Fibroblast of skin of scalp (primary cell): ENCODE measurements around the gene LRRN2.

Source experiments
- DNase-seq: peaks from one replicate; pipeline ENCODE4 v3.0.0-alpha.2; 2013

The LRRN2 gene

GRCh38 chr1:204692325-204692840, 6.8 kb upstream of the LRRN2 start:
- no peak for DNase-seq

DNA sequence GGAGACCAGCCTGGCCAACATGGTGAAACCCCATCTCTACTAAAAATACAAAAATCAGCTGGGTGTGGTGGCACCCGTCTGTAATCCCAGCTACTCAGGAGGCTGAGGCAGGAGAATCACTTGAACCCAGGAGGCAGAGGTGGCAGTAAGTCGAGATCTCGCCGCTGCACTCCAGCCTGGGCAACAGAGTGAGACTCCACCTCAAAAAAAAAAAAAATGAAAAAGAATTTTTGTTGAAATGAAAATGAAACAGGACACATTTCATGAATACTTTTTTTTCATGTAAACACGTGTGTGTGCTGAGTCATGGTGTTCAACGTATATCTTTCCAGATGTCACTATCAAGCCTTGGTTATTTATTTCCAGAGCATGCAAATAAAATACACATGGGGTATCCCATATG, 5.8 kb upstream of the LRRN2 start:
- peak; percentile 14 for DNase-seq

- no peak for DNase-seq
Observed at GRCh38 chr1:204688776-204689175, 3.2 kb upstream of the LRRN2 start.

GRCh38 chr1:204688007-204688406, 2.5 kb upstream of the LRRN2 start:
- no peak for DNase-seq

DNA sequence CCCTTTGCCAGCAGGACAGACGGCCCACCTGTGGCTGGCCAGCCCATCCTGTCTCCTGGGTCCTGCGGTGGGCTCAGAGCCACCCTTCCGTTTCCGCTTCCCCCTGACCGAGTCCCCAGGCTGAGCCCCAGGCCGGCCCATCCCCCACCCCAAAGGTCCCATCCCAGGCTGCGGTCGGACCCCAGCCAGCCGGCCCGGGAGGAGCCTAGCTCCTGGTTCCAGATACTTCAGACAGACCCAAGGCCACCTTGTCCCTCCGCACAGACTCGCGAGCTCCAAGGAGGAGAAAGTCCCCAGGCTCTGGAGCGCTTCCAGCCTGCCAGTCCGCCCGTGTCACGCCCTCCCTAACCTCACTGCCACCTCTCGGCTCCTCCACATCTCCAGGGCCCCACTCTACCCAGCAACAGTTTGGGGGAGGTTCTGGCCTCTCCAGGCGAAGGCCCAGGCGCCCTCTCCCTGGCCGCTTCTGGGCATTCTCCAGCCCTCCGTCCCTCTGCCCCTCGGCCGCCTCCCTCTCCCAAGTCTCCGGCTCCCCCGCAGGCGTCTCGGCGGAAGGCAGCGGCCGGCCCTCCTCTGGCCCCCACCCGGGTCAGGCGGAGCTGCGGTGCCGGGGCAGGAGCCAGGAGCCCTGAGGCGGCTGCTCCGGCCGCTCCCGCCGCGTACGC, 835 bp downstream of the LRRN2 start:
- no peak for DNase-seq

DNA sequence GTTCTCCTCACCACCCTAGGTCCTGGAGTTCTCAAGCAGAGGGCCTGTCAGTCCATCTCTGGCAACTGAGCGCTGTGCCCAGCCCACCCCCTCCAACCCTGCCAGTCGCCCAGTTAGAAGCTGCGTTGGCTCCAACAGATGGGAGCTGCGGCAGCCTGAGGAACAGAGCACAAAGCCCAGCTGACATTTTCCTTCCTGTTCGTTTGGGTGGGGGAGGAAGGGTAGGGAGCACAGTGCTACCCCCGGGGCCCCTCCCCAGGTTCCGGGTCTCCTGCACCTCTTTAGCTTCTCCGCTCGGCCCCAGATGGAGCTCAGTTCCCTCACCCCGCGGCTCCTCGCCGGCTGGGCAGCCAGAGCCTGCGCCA, 1.4 kb downstream of the LRRN2 start:
- DNase-seq: no peak

DNA sequence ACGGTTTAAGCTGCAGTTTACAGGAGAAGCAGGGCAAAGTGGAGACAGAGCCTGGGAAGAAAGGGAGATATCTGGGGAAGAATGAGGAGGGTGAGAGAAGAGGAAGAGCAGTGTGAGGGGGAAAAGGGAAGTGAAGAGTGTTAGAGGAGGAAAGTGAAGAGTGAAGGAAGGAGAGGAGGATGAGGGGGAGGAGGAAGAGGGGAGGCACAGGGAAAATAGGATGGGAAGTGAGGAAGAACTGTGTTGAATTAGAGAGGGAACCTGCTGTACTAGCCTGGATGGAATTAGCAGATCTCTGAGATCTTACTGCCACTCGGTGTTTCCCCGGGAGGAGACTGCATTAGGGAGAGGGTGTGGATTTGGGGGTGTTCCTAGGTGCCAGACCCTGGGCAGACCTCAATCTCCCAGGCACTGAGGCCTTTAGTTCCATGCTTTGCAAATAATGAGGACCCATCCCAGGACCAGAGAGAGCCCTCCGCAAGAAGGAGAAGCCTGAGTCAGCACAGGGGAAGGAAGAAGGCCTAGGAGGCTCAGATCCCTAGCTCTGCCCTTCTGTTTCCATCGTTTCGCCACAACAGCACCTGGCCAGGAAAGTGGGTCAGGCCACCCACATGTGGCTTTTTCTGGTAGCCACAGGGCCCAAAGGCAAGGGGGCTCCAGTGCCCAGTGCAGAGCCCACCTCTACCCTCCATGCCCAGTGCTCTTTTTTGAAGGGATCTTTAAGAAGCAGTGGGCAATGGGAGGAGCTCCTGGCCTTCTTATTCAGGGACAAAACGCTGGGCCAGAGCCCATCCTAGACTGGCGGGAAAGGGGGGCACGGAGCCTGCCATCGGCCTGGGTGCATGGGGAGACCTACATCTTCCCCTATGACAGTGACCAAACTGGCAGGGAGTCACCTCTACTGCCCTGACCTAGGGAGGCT, 2.0 kb downstream of the LRRN2 start:
- DNase-seq: no peak

DNA sequence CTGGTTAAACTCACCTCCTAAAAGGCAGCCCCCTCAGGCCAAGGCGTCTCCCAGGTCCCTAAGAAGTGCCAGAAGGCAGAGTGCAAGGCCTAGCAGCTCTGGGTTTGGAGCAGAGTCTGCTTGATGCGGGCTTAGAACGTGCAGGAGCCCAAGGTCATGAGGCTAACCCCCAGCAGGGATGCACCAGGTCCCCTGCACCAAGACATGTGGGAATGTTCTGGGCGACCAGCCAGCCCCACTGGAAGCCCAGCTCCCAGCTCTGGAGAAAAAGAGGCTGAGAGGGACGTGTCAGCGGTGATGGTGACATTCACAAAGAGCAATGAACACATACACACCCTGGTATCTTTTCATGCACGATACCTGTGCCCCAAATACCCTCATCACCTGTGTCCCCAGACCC, 5.1 kb downstream of the LRRN2 start:
- no peak for DNase-seq

DNA sequence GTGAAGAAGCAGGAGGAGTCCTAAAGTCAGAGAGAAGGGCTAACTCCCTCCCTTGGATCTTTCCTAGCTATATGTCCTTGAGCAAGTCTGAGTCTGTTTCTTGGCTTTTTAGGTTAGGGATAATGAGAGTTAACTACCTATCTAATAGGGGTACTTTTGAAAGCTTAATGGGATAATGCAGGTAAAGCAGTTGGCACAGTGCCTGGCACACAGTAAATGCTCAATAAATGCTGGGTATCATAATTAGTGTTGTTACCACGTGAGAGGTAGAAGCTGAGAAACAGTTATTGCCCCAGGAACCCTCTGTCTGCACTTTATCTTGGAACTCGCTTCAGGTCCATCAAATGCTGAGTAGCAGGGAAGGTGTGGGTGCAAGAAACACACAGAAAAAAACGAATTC, 5.5 kb downstream of the LRRN2 start:
- DNase-seq: no peak

- DNase-seq: no peak
Observed at GRCh38 chr1:204678721-204679475, 6.6 kb downstream of the LRRN2 start.

DNA sequence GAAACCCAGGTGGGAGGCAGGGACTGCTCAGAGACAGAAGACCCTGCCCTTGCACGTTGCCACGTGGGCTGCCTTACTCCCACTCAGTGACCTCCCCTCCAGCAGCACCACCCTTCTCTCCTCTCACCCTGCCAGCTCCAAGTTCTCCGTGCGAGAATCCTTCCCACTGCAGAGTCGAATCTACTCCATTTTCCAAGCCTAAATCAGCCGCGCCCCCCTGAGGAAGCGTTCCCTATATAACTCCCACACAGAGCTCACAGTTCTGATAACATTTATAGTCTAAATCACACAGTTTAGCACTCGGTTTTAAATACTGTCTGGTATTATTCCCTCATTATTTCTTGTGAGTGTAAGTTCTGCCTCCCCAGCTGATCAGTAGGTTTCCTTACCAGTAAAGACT, 7.7 kb downstream of the LRRN2 start:
- DNase-seq: no peak

- no peak for DNase-seq
Observed at GRCh38 chr1:204676043-204676442, 9.5 kb downstream of the LRRN2 start.

DNA sequence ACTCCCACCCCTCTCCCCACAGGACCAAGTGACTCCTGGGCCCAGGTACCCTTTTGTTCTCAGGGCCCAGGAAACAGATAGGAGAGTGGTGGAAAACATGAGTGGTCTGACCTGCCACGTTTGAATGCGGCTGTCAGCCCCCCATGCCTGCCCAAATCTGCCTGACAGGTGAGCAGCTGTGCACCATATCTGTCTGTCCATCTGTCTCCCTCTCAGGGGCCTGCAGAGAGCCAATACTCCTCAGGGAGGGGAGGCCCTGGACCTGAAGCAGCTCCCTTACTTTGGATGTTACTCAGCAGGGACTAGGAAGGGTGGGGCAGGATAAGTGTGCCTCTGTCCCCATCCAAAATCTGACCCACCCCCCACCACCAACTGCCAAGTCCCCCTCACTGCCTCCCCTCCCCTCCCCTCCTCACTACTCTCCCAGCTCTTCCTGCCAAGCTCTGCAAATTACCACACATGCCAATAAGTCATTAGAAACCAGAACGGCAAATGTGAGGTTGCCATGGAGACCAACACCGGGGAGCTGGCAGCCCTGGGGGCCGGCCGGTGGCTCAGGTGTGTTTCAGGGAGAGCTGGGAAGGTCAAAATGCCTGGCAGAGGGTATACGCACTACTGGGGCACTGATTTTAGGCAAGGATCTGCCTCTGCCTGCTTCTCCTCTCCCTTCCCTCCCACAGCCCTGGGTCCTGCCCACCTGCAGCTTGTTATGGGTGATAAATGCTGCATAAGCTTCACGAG, 11.5 kb downstream of the LRRN2 start:
- DNase-seq: no peak

DNA sequence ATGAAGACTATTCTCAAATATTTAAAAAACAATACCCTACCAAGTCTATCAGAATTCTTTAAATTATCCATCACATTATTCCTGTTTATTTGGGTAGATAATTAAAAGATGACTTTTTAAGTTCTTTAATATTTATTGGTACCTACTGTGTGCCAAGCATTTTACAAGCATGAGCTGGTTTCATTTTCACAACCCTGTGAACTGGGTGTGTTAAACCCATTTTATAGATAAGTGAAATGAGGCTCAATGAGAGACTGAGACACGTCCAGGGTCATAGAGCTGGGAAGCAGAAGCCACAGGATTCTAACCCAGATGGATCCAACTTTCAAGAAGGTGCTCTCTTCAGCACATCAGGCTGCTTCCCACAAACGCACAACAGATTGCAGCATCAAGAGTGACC, 12.3 kb downstream of the LRRN2 start:
- no peak for DNase-seq

- DNase-seq: no peak
Observed at GRCh38 chr1:204672482-204673121, 12.9 kb downstream of the LRRN2 start.

DNA sequence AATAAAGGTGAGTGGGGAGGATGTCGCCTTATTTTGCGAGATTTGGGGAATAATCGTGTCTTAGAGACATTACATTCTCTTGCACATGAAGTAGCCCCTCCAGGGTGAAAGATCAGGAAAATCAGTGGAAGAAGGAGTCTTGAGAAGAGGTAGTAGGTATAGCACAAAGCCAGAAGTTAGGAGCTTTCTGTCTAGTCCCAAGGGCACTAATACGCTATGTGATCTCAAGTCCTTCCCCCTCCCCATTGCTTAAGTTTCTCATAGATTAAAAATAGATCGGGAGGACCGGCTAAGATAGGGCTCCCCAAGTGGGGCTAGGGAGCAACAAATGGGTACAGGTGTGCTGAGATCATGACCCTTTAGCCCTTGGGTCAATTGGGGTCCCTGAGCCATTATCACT, 13.5 kb downstream of the LRRN2 start:
- no peak for DNase-seq

DNA sequence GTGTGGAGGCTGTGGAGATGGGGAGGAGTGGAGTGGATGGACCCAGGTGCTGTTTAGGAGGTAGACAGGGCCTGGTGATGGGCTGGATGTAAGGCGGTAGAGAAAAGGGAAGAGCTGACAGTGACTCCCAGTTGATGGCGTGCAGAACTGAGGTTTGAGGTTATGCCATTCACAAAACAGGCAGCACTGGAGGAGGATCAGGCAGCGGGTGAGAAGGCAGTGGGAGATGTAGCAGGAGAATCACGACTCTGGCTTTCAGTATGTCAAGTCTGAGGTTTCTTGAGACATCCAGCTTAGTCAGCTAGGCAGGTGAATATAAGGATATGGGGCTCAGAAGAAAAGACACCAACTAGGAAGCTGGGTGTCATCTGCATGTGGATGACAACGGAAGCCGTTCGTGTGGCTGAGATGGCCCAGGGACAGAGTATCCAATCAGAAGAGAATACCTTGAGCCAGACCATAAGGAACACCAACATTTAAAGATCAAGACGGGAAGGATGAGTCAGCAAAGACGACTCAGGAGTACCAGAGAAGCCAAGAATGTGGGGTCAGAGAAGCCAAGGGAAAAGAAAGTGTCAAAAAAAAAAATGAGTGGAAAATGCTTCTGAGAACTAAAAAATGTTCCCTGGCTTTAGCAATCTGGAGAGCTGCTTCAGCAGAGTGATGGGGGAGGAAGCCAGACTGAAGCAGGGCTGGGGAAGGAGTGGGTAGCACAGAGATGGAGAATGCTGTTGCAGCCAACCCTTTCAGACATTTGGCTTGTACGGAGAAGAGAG, 15.2 kb downstream of the LRRN2 start:
- DNase-seq: peak; percentile 60

DNA sequence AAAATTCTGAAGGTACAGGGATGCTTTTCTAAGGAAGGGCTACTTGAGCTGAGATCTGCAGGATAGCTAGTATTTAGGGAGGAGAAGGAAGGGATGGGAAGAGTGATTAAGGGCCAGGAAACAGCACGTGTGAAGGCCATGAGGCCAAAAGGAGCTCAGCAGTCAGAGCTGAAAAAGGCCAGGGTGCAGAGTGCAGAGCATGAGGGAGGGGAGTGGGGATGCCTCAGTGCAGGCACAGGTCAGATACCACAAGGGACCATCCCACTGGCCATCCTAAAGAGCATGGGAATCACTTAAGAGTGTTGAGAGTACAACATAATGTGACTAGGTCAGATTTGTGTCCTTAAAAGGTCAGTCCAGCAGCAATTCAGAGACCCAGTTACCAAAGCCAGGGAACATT, 16.0 kb downstream of the LRRN2 start:
- DNase-seq: no peak

DNA sequence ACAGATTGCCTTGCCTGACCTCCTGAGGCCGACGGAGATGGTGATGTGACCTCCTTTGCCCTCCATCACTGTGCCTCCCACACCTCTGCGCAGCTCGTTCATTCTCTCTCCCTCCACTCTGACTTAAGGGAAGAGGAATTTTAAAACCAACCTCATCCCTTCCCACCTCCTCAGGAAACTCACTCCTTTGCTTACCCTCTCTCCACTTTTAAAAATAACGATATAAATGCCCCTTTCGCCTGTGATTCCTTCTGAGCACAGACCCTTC, 21.2 kb downstream of the LRRN2 start:
- DNase-seq: no peak

DNA sequence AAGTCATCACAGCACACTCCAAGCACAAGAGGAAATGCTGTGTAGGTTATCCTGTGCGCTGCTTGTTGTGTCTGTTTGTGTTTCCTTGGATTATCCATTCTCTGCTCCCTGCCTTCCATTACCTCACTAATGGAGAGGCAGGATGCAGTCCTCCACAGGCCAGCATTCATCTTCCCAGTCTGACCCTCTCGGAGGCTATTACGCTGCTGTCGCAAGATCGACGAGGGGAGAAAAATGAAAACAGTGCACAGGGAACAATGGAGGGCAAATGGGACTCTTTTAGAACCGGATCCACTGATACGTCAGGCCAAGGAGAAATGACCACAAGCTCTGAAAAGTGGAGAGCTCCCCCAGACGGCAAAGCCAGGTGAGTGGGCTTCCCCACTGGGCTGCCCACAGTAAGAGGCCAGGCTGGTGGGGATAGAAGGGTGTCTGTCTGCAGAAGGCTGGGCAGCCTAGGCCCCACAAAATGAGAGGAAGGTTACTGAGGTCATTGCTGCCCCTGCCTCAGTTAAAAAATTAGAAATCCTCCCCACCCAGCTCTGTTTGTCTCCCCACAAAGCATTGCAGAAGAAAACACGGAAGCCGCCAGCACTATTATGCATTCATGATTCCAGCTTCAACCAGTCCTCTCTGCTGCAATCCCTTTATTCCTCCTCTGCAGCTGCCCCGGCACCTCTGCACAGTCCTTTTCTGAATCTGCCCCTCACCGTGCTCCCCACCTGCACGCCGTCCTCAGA, 21.7 kb downstream of the LRRN2 start:
- no peak for DNase-seq

DNA sequence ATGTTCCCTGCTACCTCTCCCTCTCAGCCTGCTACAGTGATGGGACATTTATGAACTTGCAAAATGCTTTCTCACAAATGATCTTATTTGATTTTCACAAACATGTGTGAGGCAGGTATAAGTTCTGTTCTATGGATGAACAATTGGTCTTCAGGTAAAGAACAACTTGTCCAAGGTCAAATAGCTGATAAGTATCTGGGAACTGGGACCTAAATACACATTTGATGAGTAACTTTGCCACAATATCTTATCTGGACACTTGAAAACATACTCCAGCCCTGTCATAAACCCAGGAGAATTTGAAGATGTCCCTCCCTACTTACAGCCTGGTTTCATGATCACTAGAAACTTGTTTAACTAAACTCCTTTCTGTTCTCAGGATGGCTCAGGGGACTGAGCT, 23.0 kb downstream of the LRRN2 start:
- no peak for DNase-seq
